Thyroid gland (tissue), 4 donors: ENCODE results near the gene RUNX2. TPM values are rescaled to one million over a fixed set of nuclear protein-coding genes. Genes with fewer than 3 reads are reported as not detected.

Experiments used
- DNase-seq, 2 donors: peaks; one replicate each; pipeline ENCODE4 v3.0.0-alpha.2; 2019
- H3K27ac ChIP-seq, 3 donors: fragments of 200-600 bp; sonication (generic); 1 replicate in 2 of 3; 2 replicates in 1 of 3; pipeline ENCODE4 v1.5.1; 2016 to 2019; ENCODE audit warnings: mild to moderate bottlenecking in 1 of 3, moderate library complexity in 1 of 3
- H3K27me3 ChIP-seq: fragments of 200-600 bp; sonication (generic); one replicate; pipeline ENCODE4 v1.5.1; 2019
- H3K36me3 ChIP-seq, 2 donors: fragments of 200-600 bp; sonication (generic); one replicate each; pipeline ENCODE4 v1.5.1; 2016 to 2019
- H3K4me1 ChIP-seq, 2 donors: fragments of 200-600 bp; sonication (generic); one replicate each; pipeline ENCODE4 v1.5.1; 2017 to 2019
- H3K4me3 ChIP-seq, 3 donors: fragments of 200-600 bp; sonication (generic); replicated peaks in 1 of 3; 1 replicate in 2 of 3; 2 replicates in 1 of 3; pipeline ENCODE4 v1.5.1; 2016; ENCODE audit warnings: mild to moderate bottlenecking in 1 of 3
- H3K9me3 ChIP-seq: fragments of 200-600 bp; sonication (generic); one replicate; pipeline ENCODE4 v1.5.1; 2017
- CTCF ChIP-seq, 6 experiments: fragments of 200-600 bp in 3 of 6; fragments of 450-650 bp in 3 of 6; sonication (generic) in 3 of 6; IDR thresholded peaks; one replicate each; pipeline ENCODE4 v1.5.1; 2016 to 2019; ENCODE audit warnings: antibody characterized with exemption in 6 of 6, mild to moderate bottlenecking in 2 of 6, inconsistent platforms in 1 of 6, moderate library complexity in 1 of 6
- POLR2A ChIP-seq, 2 donors: fragments of 450-650 bp; IDR thresholded peaks; one replicate each; pipeline ENCODE4 v1.6.1; 2017; ENCODE audit warnings: antibody characterized with exemption in 2 of 2, mild to moderate bottlenecking in 2 of 2, moderate library complexity in 1 of 2
- WGBS, 2 donors: methylation state at CpG; one replicate each; pipeline ENCODE4 v1.1.5; 2017; 5-methylcytosine and 5-hydroxymethylcytosine counted together
- intact Hi-C: fragments of 100-400 bp; cut with DNase I; formaldehyde crosslinking; loops from one replicate; pipeline ENCODE4 v1.15.1; 2023
- total RNA-seq, 4 donors: library from RNA; depleted of rRNA; stranded (reverse); fragments of >200 nt; gene quantifications; one replicate each; pipeline ENCODE4 v1.2.3, GENCODE V29; 2016

Gene RUNX2
- total RNA-seq, 4 donors from 2014 or later = 1.6 to 4.2 (median 2.7) TPM

- 85 to 93% methylated on average over 1 of the region's 1 CpG for WGBS, 2 donors
- H3K27me3 ChIP-seq = no peaks in the 10 kb centered on the region
- no peak for DNase-seq
- no peaks in the 10 kb centered on the region for H3K36me3 ChIP-seq
- H3K9me3 ChIP-seq = no peaks in the 10 kb centered on the region
- H3K4me1 ChIP-seq = peaks cover 0 to 17% of the 10 kb centered on the region in 2 donors
- intact Hi-C loops = no loop called here
- no peak for TF ChIP-seq CTCF (IDR thresholded peaks at IDR 0.05)
- TF ChIP-seq POLR2A (IDR thresholded peaks at IDR 0.05) = no peak
- H3K27ac ChIP-seq = no peak overlapping the region
- H3K4me3 ChIP-seq = no peak overlapping the region
Observed at GRCh38 chr6:45447005-45447404, 118.9 kb downstream of the RUNX2 start.

DNA sequence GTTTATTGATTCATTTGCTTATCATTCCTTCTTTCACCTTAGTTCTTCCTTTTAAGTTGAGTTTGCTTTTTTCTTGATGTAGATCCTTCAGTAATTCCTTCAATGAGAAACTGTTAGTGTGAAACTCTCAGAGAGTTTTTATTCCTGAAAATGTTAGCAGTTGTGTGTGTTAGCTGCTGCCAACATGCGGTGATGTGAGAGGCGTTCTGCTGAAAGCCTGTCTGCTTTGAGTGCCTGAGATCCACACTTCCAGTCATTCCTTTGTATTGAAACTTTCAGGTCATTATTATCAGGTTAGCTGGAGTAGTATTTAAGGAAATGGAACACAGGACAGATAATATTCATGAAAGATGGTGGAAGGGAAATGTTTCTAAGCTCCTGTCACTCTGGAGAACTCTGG is 119.6 kb downstream of the RUNX2 start:
- 73 to 79% methylated on average over 2 of the region's 2 CpGs for WGBS, 2 donors
- intact Hi-C loops = no loop called here
- Histone ChIP-seq H3K36me3 (no peaks in the 10 kb centered on the region), H3K27me3 (no peaks in the 10 kb centered on the region), H3K4me1 (peaks cover 0 to 17% of the 10 kb centered on the region in 2 donors), H3K27ac (no peak overlapping the region), H3K9me3 (no peaks in the 10 kb centered on the region), H3K4me3 (no peak overlapping the region)
- DNase-seq = no peak
- TF ChIP-seq POLR2A (IDR thresholded peaks at IDR 0.05) (no peak), CTCF (IDR thresholded peaks at IDR 0.05) (no peak)

DNA sequence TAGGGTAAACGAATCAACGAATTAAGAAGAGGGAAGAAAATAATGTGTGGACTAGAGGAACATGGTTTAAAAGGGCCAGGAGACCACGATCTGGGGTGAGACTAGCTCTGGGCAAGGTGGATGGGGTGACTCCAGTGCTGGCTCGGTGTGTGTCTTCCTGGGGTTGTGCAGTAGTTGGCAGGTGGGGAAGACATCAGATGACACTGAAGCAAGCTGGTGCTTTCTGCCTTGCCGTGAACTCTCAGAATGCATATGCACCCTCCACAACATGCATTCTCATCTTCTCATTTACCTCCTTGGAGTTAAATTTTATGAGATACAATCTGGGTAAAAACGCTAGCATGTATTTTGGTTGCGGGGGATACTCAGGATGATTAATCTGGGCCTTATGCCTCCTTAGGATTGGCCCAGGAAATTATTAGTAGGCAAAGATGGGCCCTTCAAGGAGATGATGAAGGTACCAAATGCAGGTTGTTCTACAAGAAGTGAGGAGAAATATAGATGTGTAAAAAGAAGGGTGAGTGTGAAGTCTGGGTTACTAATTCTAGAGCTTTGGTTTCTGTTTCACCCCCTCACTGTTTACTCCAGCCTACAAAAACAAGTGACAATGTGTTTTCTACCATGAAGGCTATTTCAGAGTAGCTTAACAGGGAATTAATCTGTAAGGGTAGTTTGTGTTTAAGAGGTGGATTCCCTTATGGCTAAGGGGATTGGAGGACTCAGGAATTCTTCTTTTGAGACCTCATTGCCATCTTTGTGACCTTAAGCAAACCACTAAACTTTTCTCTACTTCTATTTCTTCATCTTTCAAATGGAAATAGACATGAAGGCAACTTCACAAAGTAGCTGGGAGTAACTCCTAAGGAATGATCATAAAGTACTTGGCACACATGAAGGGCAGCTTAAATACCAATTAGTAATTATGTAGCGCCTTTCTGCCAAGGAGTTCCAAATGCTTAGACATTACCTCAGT is 120.6 kb downstream of the RUNX2 start:
- 91 to 96% methylated on average over 8 of the region's 8 CpGs for WGBS, 2 donors
- H3K4me3 ChIP-seq = no peak overlapping the region
- intact Hi-C loops = no loop called here
- H3K9me3 ChIP-seq = no peaks in the 10 kb centered on the region
- H3K27ac ChIP-seq = no peak overlapping the region
- TF ChIP-seq POLR2A (IDR thresholded peaks at IDR 0.05) = no peak
- no peak for TF ChIP-seq CTCF (IDR thresholded peaks at IDR 0.05)
- DNase-seq = no peak
- no peaks in the 10 kb centered on the region for H3K27me3 ChIP-seq
- H3K36me3 ChIP-seq = no peaks in the 10 kb centered on the region
- H3K4me1 ChIP-seq = peaks cover 0 to 17% of the 10 kb centered on the region in 2 donors

DNA sequence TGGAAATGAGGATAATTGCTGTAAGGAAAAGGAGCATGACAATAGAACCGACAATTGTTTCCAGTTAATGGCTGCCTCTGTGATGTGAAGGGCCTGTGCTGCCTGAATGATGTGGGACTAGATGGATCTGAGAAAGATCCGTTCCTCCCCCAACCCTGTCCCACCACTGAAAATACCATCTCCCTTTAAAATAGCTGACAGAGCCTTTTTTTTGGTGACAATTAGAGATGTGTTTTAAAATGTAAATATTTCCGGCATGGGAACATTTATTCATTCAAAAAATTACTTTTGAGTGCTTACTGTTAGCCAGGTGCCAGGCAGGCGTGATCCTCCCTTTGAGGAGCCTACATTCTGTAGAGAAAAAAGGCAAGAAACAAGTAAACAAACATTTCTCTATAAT is 122.0 kb downstream of the RUNX2 start:
- Histone ChIP-seq H3K36me3 (no peaks in the 10 kb centered on the region), H3K27ac (no peak overlapping the region), H3K9me3 (no peaks in the 10 kb centered on the region), H3K4me1 (peaks cover 0 to 15% of the 10 kb centered on the region in 2 donors), H3K4me3 (no peak overlapping the region), H3K27me3 (no peaks in the 10 kb centered on the region)
- DNase-seq = no peak
- TF ChIP-seq POLR2A (IDR thresholded peaks at IDR 0.05) = no peak
- WGBS, 2 donors = 94 to 98% methylated on average over 4 of the region's 4 CpGs
- intact Hi-C loops = no loop called here

- intact Hi-C loops = no loop called here
- no peak overlapping the region for H3K4me3 ChIP-seq
- H3K27me3 ChIP-seq = no peaks in the 10 kb centered on the region
- no peaks in the 10 kb centered on the region for H3K36me3 ChIP-seq
- H3K9me3 ChIP-seq = no peaks in the 10 kb centered on the region
- H3K4me1 ChIP-seq = peaks cover 0 to 8% of the 10 kb centered on the region in 2 donors
- no peak for DNase-seq
- no peak overlapping the region for H3K27ac ChIP-seq
- 77 to 80% methylated on average over 3 of the region's 3 CpGs for WGBS, 2 donors
- TF ChIP-seq CTCF (IDR thresholded peaks at IDR 0.05) (no peak), POLR2A (IDR thresholded peaks at IDR 0.05) (no peak)
Observed at GRCh38 chr6:45450831-45451230, 122.7 kb downstream of the RUNX2 start.
